HG03108 (cell line): ENCODE measurements around the gene ZEB1.

Experiments used
- ATAC-seq: cut with Tn5 transposase; IDR thresholded peaks from one replicate; pipeline ENCODE4 v1.9.1; 2021; ENCODE audit warnings: moderate library complexity; ENCODE audit not compliant: unreplicated experiment

The ZEB1 gene

GRCh38 chr10:31318854-31319601, at the start of gene ZEB1:
TSS of gene ZEB1 (plus strand) at chr10:31319216. CDS start at chr10:31319235, 19 bp downstream.
- peak; percentile 24 for ATAC-seq

GRCh38 chr10:31270954-31271353, 48.1 kb upstream of the ZEB1 start:
- ATAC-seq: no peak

GRCh38 chr10:31272841-31273240, 46.2 kb upstream of the ZEB1 start:
- ATAC-seq: no peak

- no peak for ATAC-seq
Measured at GRCh38 chr10:31273789-31274188, 45.2 kb upstream of the ZEB1 start.

- no peak for ATAC-seq
Measured at GRCh38 chr10:31274310-31274709, 44.7 kb upstream of the ZEB1 start.

- no peak for ATAC-seq
Measured at GRCh38 chr10:31278279-31278941, 40.6 kb upstream of the ZEB1 start.

- ATAC-seq: no peak
Measured at GRCh38 chr10:31280972-31281371, 38.0 kb upstream of the ZEB1 start.

GRCh38 chr10:31288001-31288400, 31.0 kb upstream of the ZEB1 start:
- ATAC-seq: no peak

- no peak for ATAC-seq
Measured at GRCh38 chr10:31288962-31289361, 30.1 kb upstream of the ZEB1 start.

GRCh38 chr10:31290386-31290785, 28.6 kb upstream of the ZEB1 start:
- no peak for ATAC-seq

GRCh38 chr10:31291123-31291522, 27.9 kb upstream of the ZEB1 start:
- no peak for ATAC-seq

GRCh38 chr10:31294558-31294957, 24.5 kb upstream of the ZEB1 start:
- no peak for ATAC-seq

- no peak for ATAC-seq
Measured at GRCh38 chr10:31296754-31297153, 22.3 kb upstream of the ZEB1 start.

GRCh38 chr10:31299119-31299518, 19.9 kb upstream of the ZEB1 start:
- no peak for ATAC-seq

GRCh38 chr10:31303212-31303611, 15.8 kb upstream of the ZEB1 start:
- ATAC-seq: no peak

- ATAC-seq: no peak
Measured at GRCh38 chr10:31304291-31304970, 14.6 kb upstream of the ZEB1 start.

GRCh38 chr10:31313396-31313795, 5.6 kb upstream of the ZEB1 start:
- no peak for ATAC-seq

- ATAC-seq: no peak
Measured at GRCh38 chr10:31314256-31315150, 4.5 kb upstream of the ZEB1 start.

- ATAC-seq: no peak
Measured at GRCh38 chr10:31315453-31315852, 3.6 kb upstream of the ZEB1 start.

GRCh38 chr10:31317171-31317570, 1.8 kb upstream of the ZEB1 start:
- no peak for ATAC-seq
